Loucy (cell line): ENCODE measurements around the gene TOR1AIP1.

Source experiments
- EZH2phosphoT487 ChIP-seq: fragments of 200-600 bp; IDR thresholded peaks from 2 replicates; pipeline ENCODE4 v1.6.1; 2018; ENCODE audit warnings: antibody characterized with exemption, mild to moderate bottlenecking, moderate library complexity, borderline replicate concordance
- TF ChIP-seq, protein P1 (sequence below): fragments of 200-600 bp; sonication (generic); conservative IDR thresholded peaks from 2 replicates; pipeline ENCODE4 v1.5.1; 2014; ENCODE audit warnings: mild to moderate bottlenecking, antibody characterized with exemption, low read length

DNA sequence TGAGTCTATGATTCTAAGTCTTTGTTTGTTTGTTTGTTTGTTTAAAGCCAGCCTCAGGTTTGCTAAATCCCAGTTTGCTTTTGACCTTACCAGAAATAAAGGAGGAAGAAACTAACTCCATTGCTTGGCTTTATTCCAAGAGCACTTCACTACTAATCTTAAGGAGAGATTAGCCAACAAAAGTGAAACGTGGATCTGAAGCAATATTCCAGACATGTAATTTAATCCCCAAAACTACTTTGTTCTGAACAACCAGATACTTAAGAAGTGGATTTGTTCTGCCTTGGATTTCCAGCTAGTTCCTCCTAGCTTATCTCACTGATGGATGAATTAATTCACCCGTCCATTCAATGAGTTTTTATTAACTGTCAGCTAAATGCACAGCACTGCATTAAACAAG is 56.7 kb downstream of the TOR1AIP1 start:
- TF ChIP-seq, protein P1, sequence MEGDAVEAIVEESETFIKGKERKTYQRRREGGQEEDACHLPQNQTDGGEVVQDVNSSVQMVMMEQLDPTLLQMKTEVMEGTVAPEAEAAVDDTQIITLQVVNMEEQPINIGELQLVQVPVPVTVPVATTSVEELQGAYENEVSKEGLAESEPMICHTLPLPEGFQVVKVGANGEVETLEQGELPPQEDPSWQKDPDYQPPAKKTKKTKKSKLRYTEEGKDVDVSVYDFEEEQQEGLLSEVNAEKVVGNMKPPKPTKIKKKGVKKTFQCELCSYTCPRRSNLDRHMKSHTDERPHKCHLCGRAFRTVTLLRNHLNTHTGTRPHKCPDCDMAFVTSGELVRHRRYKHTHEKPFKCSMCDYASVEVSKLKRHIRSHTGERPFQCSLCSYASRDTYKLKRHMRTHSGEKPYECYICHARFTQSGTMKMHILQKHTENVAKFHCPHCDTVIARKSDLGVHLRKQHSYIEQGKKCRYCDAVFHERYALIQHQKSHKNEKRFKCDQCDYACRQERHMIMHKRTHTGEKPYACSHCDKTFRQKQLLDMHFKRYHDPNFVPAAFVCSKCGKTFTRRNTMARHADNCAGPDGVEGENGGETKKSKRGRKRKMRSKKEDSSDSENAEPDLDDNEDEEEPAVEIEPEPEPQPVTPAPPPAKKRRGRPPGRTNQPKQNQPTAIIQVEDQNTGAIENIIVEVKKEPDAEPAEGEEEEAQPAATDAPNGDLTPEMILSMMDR, result no peak
- TF ChIP-seq EZH2phosphoT487, result no peak
